HepG2 (cell line): ENCODE results near the gene SEMA7A. TPM values are rescaled to one million over a fixed set of nuclear protein-coding genes. Genes with fewer than 3 reads are reported as not detected.

Experiments used
- AGO1 ChIP-seq: fragments of 200-400 bp; formaldehyde crosslinking; IDR thresholded peaks from 2 replicates; pipeline ENCODE4 v1.6.1; 2017; ENCODE audit warnings: mild to moderate bottlenecking, low read depth, low read length, moderate library complexity; ENCODE audit not compliant: poor library complexity, severe bottlenecking
- AHDC1 ChIP-seq: sonication (generic); formaldehyde crosslinking; IDR thresholded peaks from 2 replicates; pipeline ENCODE4 v1.5.1; 2020; ENCODE audit warnings: mild to moderate bottlenecking, missing genetic modification reagents, borderline replicate concordance
- CCDC6 ChIP-seq: sonication (generic); formaldehyde crosslinking; IDR thresholded peaks from 2 replicates; pipeline ENCODE4 v1.8.1; 2022; ENCODE audit warnings: mild to moderate bottlenecking, missing genetic modification reagents, moderate library complexity
- FLYWCH1 ChIP-seq: sonication (generic); formaldehyde crosslinking; IDR thresholded peaks from 2 replicates; pipeline ENCODE4 v1.8.1; 2023; ENCODE audit warnings: mild to moderate bottlenecking, missing genetic modification reagents
- FOXK2 ChIP-seq: fragments of 450-650 bp; IDR thresholded peaks from 2 replicates; pipeline ENCODE4 v1.6.1; 2016
- NFKB2 ChIP-seq: sonication (generic); formaldehyde crosslinking; IDR thresholded peaks from 2 replicates; pipeline ENCODE4 v1.4.0; 2020; ENCODE audit warnings: missing genetic modification reagents, borderline replicate concordance
- POLR2A ChIP-seq, 2 experiments: IDR thresholded peaks; 2 replicates each; pipeline ENCODE4 v1.6.1; 2011; ENCODE audit warnings: low read depth in 2 of 2, low read length in 2 of 2, mild to moderate bottlenecking in 1 of 2, moderate library complexity in 1 of 2; ENCODE audit not compliant: insufficient read depth in 1 of 2
- SRY ChIP-seq: sonication (generic); formaldehyde crosslinking; IDR thresholded peaks from 2 replicates; pipeline ENCODE4 v1.8.0; 2022; ENCODE audit warnings: mild to moderate bottlenecking, missing genetic modification reagents
- YY1 ChIP-seq: IDR thresholded peaks from 2 replicates; pipeline ENCODE4 v1.6.1; 2011; ENCODE audit warnings: low read length, low read depth, moderate library complexity, mild to moderate bottlenecking; ENCODE audit not compliant: insufficient read depth, insufficient replicate concordance
- ZBTB4 ChIP-seq: sonication (generic); formaldehyde crosslinking; IDR thresholded peaks from 2 replicates; pipeline ENCODE4 v1.4.0; 2020; ENCODE audit warnings: missing genetic modification reagents, mild to moderate bottlenecking, borderline replicate concordance
- ZNF549 ChIP-seq: sonication (generic); formaldehyde crosslinking; IDR thresholded peaks from 2 replicates; pipeline ENCODE4 v1.5.0; 2020; ENCODE audit warnings: missing genetic modification reagents
- ZNF563 ChIP-seq: sonication (generic); formaldehyde crosslinking; IDR thresholded peaks from 2 replicates; pipeline ENCODE4 v1.8.0; 2022; ENCODE audit warnings: mild to moderate bottlenecking, moderate library complexity, missing genetic modification reagents
- ZNF564 ChIP-seq: sonication (generic); formaldehyde crosslinking; IDR thresholded peaks from 2 replicates; pipeline ENCODE4 v1.8.1; 2023; ENCODE audit warnings: mild to moderate bottlenecking, missing genetic modification reagents
- polyA plus RNA-seq, 8 experiments: library from polyadenylated mRNA; depleted of rRNA in 3 of 8; stranded (reverse) in 7 of 8; unstranded in 1 of 8; fragments of >200 nt; fragmentation: Illumina TruSeq in 4 of 8; extraction: Trizol in 4 of 8; gene quantifications; 2 replicates each; pipeline versions ENCODE4 v1.2.1 to v1.2.3, GENCODE V29; 2011 to 2016; ENCODE audit warnings: low read depth in 4 of 8, missing spikeins in 1 of 8, mixed read lengths in 1 of 8; ENCODE audit not compliant: insufficient read depth in 1 of 8
- total RNA-seq, 5 experiments: library from RNA; depleted of rRNA; stranded (reverse); fragments of >200 nt; fragmentation: Illumina TruSeq; extraction: Trizol; gene quantifications; 2 replicates each; pipeline ENCODE4 v1.2.3, GENCODE V29; 2016; ENCODE audit warnings: low read depth in 1 of 5
- TF ChIP-seq, protein P1 (sequence below): IDR thresholded peaks from 2 replicates; pipeline ENCODE4 v1.4.0; 2020; ENCODE audit warnings: mild to moderate bottlenecking, missing genetic modification reagents
- TF ChIP-seq, protein P2 (sequence below): sonication (generic); formaldehyde crosslinking; IDR thresholded peaks from 2 replicates; pipeline ENCODE4 v1.4.0; 2020; ENCODE audit warnings: mild to moderate bottlenecking, low read depth, missing genetic modification reagents

Gene SEMA7A
- total and polyA plus RNA-seq, 2 of the 13 experiments (the other 11 are each of a cell fraction or from before 2014, with no cell fraction given), result 9.0 to 15.8 TPM

- no peak for TF ChIP-seq AHDC1 (CRISPR knock-in tag)
- TF ChIP-seq YY1, result peak; percentile 26
- TF ChIP-seq, protein P1, sequence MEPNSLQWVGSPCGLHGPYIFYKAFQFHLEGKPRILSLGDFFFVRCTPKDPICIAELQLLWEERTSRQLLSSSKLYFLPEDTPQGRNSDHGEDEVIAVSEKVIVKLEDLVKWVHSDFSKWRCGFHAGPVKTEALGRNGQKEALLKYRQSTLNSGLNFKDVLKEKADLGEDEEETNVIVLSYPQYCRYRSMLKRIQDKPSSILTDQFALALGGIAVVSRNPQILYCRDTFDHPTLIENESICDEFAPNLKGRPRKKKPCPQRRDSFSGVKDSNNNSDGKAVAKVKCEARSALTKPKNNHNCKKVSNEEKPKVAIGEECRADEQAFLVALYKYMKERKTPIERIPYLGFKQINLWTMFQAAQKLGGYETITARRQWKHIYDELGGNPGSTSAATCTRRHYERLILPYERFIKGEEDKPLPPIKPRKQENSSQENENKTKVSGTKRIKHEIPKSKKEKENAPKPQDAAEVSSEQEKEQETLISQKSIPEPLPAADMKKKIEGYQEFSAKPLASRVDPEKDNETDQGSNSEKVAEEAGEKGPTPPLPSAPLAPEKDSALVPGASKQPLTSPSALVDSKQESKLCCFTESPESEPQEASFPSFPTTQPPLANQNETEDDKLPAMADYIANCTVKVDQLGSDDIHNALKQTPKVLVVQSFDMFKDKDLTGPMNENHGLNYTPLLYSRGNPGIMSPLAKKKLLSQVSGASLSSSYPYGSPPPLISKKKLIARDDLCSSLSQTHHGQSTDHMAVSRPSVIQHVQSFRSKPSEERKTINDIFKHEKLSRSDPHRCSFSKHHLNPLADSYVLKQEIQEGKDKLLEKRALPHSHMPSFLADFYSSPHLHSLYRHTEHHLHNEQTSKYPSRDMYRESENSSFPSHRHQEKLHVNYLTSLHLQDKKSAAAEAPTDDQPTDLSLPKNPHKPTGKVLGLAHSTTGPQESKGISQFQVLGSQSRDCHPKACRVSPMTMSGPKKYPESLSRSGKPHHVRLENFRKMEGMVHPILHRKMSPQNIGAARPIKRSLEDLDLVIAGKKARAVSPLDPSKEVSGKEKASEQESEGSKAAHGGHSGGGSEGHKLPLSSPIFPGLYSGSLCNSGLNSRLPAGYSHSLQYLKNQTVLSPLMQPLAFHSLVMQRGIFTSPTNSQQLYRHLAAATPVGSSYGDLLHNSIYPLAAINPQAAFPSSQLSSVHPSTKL, result peak; percentile 12; the same call in 1 of the 2 replicates
- TF ChIP-seq FLYWCH1 (CRISPR knock-in tag), result no peak
- TF ChIP-seq AGO1, result peak; percentile 61
- TF ChIP-seq, protein P2, sequence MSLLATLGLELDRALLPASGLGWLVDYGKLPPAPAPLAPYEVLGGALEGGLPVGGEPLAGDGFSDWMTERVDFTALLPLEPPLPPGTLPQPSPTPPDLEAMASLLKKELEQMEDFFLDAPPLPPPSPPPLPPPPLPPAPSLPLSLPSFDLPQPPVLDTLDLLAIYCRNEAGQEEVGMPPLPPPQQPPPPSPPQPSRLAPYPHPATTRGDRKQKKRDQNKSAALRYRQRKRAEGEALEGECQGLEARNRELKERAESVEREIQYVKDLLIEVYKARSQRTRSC (CRISPR knock-in tag), result no peak
- TF ChIP-seq ZNF549, result no peak
- no peak for TF ChIP-seq SRY (CRISPR knock-in tag)
- no peak for TF ChIP-seq ZBTB4 (CRISPR knock-in tag)
- TF ChIP-seq POLR2A (IDR thresholded peaks at IDR 0.05; ENCODE audit: insufficient read depth in 1 of 2, low read depth in 2 of 2, low read length in 2 of 2), result no peak
- no peak for TF ChIP-seq CCDC6 (CRISPR knock-in tag)
- TF ChIP-seq ZNF564 (CRISPR knock-in tag), result no peak; the same call in 1 of the 2 replicates
- no peak for TF ChIP-seq FOXK2
- peak; percentile 38; the same call in 1 of the 2 replicates for TF ChIP-seq NFKB2 (CRISPR knock-in tag)
- peak; percentile 62 for TF ChIP-seq ZNF563
Observed at GRCh38 chr15:74373731-74374647, 59.8 kb downstream of the SEMA7A start (continued).
